ENCODE measurements around the gene GID4.

DNA sequence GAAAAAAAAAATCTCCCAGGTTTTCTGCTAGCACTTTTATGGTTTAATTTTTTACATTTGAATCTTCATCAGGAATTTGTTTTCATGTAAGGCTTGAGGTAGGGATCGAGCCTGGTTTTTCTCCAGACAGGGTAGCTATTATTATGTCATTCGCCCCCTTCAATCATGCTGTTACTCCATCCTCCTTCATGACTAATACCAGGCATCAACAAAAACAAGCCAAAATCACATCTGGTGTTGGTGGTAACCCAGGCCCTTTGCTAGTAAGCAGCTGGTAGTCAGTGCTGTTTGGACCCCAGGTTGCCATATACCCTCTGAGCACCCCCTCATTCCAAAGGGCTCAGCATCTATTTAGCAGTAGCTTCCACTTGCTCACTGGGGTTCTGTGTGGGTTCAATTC is 37.0 kb upstream of the GID4 start:
- no peak for TF ChIP-seq POLR2AphosphoS5 (IDR thresholded peaks at IDR 0.05)
- TF ChIP-seq, protein P1, sequence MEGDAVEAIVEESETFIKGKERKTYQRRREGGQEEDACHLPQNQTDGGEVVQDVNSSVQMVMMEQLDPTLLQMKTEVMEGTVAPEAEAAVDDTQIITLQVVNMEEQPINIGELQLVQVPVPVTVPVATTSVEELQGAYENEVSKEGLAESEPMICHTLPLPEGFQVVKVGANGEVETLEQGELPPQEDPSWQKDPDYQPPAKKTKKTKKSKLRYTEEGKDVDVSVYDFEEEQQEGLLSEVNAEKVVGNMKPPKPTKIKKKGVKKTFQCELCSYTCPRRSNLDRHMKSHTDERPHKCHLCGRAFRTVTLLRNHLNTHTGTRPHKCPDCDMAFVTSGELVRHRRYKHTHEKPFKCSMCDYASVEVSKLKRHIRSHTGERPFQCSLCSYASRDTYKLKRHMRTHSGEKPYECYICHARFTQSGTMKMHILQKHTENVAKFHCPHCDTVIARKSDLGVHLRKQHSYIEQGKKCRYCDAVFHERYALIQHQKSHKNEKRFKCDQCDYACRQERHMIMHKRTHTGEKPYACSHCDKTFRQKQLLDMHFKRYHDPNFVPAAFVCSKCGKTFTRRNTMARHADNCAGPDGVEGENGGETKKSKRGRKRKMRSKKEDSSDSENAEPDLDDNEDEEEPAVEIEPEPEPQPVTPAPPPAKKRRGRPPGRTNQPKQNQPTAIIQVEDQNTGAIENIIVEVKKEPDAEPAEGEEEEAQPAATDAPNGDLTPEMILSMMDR (IDR thresholded peaks at IDR 0.05) = no peak
- TF ChIP-seq EP300 (IDR thresholded peaks at IDR 0.05) = no peak
